GM19035 (cell line): ENCODE results near the gene HOXD4.

Experiments used
- ATAC-seq: cut with Tn5 transposase; IDR thresholded peaks from one replicate; pipeline ENCODE4 v1.9.1; 2021; ENCODE audit not compliant: unreplicated experiment

HOXD4 gene

DNA sequence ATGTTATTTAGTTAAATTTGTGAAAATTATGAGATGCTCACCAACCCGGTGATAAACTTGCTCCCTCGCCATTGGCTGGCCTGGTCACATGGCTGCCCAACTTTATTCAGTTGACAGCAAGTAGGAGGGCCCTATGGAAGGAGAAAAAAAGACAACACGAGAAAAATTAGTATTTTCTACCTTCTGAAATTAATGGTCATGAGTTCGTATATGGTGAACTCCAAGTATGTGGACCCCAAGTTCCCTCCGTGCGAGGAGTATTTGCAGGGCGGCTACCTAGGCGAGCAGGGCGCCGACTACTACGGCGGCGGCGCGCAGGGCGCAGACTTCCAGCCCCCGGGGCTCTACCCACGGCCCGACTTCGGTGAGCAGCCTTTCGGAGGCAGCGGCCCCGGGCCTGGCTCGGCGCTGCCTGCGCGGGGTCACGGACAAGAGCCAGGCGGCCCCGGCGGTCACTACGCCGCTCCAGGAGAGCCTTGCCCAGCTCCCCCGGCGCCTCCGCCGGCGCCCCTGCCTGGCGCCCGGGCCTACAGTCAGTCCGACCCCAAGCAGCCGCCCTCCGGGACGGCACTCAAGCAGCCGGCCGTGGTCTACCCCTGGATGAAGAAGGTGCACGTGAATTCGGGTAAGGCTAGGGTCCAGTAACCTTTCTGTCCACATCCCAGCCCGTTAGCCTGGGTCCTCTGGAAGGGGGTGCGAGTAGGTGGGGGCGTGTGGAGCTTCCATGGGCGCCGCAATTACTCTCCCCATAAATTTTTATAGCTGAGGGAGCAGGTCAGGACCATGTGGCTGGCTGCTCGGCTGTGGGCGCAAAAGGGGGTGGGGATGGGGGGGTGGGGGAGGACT lies at the start of gene HOXD4:
TSS of gene HOXD4 (plus strand) at position 109 of the 846 bp plus-strand sequence. CDS start at position 193, 84 bp downstream.
- no peak for ATAC-seq

DNA sequence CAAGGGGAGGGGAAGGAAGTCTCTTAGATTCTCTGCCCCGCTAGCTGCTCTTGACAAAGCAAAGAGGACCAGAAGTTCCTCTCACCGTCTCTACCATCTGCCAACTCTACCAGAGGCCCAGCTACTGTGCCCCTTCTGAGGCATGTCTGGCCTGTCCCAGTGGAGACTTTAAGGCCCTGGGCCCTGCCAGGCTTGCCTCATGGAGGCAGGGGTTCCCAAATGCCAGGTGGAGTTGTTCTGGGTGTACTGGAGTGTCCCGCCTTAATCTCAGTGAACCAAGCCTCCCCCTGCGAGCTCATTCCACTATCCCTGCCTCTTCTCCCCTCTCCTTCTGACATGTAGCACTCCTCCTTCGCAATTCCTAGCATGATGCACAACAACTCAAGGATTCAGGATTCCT lies 49.5 kb upstream of the HOXD4 start:
- ATAC-seq: no peak

DNA sequence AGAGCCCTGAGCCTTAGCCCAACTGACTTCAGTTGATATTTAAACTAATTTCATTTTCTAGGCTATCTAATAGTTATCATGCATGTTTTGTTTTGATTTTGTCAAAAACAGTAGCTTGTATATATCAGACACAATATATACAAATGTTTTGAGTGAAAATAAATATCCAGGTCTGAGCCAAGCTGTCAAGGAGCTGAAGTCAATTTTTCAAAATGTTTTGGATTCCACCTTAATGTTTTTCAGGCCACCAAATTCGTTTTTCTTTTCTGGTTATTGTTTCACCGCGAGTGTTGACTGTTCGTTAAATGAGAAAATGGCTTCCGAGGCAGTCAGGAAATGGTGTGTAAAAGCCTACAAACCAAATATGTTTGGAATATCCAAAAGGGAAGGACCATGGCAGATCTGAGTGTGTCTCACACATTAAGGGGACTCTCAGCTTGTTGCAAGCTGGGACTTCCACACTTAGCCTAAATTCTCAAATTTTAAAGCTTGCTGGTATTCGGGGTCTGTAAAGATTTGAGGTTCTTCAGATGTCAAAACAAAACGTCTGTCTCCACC lies 49.0 kb upstream of the HOXD4 start:
- no peak for ATAC-seq

DNA sequence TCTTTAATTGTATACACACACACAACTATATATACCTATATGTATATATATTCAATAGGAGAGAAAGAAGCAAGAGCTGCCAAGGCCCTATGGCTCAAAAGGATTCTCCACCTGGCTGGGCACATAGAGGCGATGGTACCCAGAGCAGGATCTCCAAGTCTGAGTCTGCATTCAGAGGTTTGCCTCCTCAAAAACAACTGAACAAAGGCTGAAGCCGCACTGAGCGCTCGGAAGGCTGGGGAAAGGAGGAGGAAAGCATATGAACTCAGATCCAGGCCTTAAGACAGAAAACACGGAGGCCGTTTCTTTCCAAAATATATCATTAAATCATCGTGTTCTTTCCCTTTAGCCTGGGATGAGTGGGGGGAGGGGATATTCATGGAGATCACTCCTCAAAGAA lies 48.2 kb upstream of the HOXD4 start:
- no peak for ATAC-seq

DNA sequence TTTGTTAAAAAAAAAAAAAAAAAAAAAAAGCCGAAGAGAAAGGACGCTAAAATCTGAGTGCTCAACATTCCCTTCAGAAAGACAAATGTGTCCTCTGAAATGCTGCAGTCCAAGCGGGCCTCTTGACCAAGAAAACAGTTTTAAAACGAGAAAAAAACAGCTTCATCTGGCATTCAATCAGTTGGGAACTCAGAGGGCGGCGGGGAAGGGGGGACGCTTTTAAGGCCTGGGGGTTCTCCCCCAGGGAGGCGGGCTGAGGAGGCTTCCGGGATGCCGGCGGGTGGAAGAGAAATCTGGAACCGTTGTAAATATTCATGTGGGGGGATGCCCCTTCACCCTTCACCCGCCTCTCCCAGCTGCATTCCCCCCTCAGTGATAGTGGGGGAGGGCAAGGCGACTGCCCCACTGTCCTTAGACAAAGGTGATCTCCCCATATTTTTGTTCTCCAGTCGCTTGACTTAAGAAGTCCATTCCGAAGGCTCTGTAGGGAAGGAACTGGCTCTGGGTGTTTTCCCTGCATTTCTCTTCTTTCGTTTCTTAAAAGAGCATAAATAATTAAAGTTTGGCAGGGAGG lies 47.5 kb upstream of the HOXD4 start:
- ATAC-seq: no peak

DNA sequence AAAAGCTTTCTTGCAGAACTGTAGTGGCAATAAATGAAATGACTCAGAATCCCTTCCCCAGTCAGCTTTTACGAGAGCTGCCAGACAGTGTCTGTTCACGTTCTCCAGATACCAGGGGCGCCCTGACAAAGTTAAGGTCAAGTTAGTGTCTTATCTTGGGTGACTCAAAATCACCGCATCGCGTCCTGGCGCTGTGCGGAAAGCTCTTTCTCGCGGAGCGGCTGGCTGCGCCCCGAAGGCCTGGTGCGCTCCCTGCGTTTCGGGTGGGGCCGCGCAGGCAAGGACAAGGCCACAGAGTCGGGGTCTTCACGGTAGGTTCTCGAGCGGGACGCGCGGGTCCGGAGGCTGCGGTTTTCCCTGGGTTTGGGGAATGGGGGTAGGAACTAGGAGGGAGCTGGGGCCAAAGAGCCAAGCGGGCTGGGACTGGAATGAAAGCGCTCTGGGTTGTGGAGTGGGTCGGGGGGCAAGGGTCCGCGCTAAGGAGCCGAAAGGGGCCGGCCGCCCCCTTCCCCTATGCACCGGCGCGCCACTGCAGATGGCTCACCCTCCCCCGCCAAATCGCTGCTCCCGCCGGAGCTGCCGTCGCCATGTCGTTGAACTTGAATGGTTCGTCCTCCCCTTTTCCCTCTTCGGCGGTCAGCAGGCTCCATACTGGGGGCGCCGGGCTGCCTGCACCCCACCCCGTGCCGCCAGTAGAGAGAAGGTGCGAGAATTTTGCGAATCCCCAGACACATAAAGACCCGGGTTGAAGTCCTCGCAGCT lies 46.9 kb upstream of the HOXD4 start:
- no peak for ATAC-seq

DNA sequence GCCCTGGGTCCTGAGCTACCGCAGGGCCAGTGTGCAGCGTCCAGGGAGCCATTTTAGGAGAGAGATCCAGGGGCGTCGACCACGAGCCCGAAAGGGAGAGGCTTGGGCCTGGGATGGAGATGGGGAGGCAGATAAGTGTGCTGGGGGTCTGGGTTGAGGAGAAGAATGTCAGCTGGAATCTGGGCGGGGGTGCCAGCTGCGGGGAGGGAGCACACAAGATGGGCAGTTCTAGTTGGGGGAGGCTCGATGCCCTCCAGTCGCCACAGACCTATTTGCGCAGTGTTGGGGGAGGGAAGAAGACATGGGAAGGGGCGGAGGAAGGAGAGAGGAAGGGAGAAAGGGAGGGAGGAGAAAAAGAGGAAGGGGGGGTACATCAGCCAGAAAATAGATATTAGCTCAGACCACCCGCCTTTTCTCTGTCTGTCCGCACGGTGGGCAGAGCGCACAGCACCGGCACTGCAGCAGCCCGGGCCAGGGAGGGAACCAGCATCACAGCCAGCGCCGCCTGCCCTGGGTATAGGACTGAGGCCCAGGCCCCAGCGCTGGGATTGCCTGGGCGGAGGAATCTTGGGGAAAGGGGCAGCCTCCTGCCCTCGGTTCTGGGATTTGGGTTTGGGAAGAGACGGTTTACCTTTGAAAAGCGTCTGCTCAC lies 46.1 kb upstream of the HOXD4 start:
- ATAC-seq: no peak

DNA sequence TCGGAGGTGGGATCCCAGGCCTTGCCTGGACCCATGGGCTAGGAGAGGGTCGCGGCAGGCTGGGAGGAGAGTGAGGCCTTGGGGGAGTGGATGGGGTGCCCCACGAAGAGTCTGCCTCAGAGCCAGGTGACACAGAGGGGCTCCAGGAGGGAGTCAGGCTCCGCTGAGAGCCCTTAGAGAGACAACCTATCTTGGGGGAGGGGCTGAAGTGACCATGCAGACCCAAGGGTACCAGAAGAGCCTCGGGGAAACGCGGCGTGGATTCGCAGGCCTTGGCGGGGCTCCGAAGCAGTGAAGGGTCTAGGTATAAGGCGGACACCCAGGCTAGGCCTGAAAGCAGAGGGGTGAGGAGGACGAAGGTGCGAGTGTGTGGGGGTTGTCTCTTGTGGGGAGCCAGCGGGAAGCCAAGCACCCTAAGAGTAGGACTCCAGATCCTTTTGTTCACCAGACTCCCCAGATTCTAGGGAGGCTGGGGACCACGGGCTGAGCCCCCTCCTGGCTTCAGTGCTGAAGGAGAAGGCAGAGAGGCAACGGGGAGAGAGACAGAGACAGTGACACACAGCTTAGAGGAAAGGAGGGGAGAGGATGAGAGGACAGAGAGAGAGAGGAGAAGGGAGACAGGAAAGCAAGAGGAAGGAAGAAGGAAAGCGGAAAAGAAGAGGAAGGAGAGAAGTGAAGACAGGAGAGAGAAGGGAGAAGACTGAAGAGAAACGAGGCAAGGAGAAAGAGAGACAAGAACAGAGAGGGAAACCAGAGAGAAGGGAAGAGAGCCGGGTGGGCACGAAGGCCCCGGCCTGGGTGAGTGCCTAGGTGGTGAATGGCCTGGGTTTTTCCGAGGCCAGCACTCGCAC lies 45.4 kb upstream of the HOXD4 start:
- no peak for ATAC-seq

DNA sequence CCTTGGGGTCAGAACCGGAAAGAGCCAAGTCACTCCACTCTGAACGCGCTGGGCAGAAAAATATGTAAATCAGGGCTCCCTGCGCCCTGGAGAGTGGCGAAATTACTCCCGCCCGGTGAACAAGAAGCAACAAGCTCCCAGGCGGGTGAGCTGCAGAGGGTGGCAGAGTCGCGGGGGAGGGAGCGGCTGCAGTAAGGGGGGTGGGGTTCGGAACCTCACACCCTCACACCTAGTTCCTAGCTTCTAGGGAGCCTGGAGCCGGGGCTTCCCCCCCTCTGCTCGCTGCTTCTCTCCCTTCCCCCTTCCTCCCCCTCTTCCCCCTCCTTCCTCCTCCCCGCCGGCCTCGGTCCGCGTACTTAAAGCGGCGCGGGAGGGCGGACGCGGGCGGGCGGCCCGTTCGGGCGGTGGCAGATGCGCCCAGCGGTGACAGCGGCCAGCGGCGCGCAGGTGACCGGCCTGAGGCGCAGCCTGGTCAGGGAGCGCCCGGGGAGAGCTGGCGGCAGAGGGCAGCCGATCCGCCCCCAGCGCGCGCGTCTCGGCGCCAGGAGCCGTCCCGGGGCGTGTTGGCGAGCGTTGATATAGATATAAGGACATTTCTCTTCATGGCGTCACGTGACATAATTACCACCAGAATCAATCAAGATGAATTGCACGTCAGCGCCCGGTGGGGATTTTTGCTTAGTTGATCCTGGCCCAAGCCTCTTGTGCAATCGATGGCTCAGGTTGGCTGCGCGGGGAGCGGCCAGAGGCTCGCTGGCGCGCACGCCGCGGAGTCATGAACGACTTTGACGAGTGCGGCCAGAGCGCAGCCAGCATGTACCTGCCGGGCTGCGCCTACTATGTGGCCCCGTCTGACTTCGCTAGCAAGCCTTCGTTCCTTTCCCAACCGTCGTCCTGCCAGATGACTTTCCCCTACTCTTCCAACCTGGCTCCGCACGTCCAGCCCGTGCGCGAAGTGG lies 44.5 kb upstream of the HOXD4 start, which contains the start of gene HOXD11:
TSS of gene HOXD11 (plus strand) at position 700 of the 959 bp plus-strand sequence. CDS start at position 776, 76 bp downstream.
- ATAC-seq: no peak

DNA sequence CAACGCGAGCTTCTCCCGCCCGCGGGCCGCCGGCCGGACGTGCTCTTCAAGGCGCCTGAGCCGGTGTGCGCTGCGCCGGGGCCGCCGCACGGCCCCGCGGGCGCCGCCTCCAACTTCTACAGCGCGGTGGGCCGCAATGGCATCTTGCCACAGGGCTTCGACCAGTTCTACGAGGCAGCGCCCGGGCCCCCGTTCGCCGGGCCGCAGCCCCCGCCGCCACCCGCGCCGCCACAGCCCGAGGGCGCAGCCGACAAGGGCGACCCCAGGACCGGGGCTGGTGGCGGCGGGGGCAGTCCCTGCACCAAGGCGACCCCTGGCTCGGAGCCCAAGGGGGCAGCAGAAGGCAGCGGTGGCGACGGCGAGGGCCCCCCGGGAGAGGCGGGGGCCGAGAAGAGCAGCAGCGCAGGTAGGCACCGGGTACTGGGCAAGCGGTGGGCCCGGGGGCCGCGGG lies 43.6 kb upstream of the HOXD4 start:
- no peak for ATAC-seq

DNA sequence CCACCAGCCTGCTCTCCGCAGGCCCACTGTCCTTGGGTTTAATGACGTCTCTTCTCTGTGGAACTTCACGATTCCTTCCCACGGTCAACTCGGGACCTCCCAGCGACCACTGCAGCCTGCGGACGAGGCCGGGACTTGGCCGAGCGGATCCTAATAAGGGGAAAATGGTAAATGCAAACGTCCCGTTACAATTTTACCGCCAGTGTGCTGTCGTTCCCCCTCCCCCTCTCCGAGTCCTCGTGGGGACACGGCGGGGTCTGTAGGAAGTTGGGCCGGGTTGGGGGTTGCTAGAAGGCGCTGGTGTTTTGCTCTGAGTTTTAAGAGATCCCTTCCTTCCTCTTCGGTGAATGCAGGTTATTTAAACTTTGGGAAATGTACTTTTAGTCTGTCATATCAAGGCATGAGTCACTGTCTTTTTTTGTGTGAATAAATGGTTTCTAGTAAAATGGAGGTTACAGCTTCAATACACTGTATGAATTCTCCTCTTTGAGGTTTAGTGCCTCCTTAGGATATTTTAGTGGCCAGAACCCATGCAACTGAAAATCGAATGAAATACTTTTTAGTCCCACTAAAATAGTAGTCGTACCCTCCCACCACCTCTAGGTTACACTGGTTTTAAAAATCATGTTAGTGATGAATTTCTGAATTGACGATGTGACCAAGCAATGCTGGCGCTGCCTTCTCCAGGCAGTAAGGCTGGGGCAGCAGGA lies 42.0 kb upstream of the HOXD4 start:
- no peak for ATAC-seq

DNA sequence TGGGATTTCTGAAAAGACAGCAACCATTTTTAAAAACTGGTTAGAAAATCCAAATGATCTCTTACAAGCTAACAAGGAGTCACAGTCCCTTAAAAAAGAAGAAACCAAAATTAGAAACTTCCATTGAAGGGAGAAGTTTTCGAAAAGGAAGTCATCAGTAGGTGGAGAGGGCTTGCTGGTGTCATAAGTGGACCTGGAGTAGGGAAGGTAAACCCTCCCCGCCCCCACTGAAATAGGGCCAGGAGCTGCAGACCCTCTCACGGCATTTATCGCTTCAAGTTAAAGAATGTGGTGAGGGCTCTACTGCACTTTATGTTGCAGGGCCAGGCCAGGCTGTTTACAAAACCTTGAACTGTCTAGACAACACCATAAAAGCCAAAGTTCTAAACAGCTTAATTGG lies 41.4 kb upstream of the HOXD4 start:
- ATAC-seq: no peak

DNA sequence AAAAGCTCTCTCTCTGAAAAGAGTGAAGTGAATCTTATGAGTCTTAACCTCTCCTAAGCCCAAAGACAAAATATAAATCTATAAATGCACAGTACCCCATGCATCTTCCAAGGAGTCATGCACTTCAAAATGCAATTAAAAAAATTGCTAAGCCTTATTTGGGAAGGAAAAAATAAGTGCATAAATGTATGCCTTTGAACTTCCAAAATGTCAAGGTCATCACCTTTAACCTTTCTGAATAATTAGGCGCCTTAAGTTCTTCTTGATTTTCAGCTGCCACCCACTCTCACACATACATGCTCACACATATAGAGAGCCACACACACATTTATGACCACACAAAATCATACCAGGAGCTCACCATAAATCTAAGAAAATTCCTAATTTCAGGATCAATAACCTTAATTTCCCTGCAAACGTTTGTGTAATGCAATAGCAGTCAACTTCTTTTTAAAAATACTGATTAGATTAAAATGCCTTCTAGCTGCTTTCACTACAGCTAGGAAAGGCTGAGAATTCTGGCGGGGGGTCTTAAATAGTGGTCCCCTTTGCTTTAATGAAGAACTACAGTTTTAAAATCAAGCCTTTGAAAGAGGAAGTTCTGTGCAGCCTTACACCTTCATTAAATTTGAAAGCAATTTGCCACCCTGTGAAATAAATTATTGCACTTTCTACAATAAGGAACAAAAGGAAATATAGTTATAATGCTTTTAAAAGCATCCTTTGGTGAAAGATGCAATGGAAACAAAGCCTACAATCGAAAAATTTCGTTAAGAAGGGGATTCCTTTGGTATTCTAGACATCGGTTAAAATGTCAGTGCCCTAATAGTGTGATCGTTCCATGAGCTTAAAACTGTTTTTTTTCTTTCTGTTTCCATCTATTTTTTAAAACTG lies 40.7 kb upstream of the HOXD4 start:
- no peak for ATAC-seq

DNA sequence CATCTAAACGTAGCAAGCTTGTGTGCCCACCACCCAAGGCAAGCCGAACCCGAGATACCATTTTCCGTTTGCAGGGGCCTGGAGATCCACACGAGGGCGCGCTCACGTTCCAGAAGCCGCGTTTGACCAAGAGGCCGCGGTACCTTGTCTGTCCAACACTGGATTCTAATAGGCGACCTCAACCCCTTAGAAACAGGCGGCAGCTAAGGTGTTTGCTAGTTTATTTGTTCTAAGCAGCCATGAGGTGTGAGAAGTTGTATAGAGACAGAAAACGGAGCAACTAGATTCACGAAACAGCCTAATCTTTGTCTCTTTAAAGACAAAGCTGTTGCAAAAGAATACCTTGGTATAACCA lies 40.1 kb upstream of the HOXD4 start:
- ATAC-seq: no peak

DNA sequence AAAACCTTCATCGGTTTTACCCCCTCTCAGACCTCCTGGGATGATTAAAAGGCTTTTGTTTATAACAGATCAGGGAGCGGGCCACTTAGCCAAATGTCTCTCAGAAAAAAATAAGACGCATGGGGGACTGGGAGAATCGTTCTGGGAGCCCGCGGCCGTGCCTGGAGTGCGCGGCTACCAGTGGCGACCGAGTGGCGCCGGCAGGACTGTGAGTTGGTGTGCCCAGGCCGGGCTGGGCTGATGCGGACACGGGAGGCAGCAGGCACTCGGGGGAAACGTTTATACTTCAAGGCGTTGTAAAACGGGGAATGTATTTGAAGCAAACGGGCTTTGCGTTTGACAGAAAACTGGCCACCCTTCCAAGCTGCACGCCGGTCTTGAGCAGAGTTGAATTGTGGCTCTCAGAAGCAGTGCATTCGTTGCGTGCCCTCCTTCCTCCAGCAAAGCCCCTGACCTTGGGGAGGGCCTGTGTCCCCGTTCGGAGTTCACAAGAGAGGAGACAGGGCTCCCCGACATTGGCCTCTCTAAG lies 39.4 kb upstream of the HOXD4 start:
- ATAC-seq: no peak

DNA sequence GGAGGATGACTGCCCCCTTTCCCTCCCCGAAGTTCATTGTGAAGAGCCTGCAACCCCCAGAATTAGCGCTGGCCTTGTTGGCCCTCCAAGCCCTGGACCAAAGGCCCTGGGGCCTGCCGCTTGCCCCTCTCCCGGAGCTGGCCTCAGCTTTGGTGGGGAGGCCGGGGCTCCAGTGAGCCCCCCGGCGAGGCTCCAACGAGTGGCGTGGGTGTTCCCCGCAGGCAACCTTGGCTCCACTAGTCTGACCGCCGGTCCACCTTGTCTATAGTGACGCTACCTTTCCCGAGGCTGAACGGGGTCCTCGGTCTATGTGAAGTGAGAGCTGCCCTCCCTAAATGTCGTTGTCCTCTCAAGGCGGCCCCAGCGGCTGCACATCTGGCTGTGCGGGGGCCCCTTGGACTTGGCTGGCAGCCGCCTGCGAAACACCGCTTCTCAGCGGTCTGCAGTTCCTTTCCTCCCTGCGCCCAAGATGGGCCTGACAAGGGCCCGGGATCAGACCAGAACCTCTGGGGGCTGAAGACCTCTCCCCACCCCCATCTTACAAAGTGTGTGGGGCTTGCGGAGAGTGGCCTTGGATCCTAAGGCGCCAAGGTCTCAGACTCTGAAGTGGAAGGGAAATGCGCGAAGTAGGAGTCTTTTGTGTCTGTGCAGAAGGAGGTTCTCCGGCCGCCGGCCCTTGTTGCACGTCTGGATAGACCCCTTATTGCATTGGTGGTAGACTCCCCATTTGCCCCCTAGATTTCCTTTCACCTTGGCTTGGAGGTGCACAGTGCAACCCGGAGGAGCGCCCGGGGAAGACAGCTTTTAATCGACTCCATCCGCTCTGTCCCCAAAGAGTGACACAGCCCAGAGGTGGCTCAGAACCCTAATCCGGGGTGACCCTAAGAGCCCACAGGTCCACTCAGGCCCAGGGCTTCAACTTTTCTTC lies 38.7 kb upstream of the HOXD4 start:
- no peak for ATAC-seq
